ENCODE data around the gene SMARCD1.

Gene SMARCD1

DNA sequence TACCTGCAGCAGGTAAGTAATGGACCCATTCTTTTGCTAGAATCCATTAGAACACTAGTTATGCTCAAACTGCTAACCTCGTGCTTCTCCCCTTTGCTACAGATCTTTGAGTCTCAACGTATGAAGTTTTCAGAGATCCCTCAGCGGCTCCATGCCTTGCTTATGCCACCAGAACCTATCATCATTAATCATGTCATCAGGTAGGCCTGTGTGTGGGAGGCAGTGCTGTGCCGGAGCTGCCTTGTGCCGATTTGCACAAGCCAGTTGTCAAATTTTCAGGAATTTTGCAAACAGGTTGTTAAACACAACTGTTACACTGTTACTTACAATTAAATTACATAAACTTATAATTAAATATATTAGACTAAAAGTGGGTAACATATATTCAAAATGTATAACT lies 5.2 kb downstream of the SMARCD1 start:
- Mint-ChIP-seq H3K36me3 (ENCODE audit: low read depth) (peaks cover 91% of the 10 kb centered on the region), H3K27ac (no peak overlapping the region), H3K4me1 (ENCODE audit: low read depth) (peaks cover 28% of the 10 kb centered on the region), H3K4me3 (no peak overlapping the region), H3K27me3 (no peaks in the 10 kb centered on the region), H3K9me3 (no peaks in the 10 kb centered on the region)
- intact Hi-C loops (cut with micrococcal nuclease) = no loop called here

- Mint-ChIP-seq H3K27me3 (no peaks in the 10 kb centered on the region), H3K4me3 (no peak overlapping the region), H3K4me1 (ENCODE audit: low read depth) (peaks cover 6% of the 10 kb centered on the region), H3K27ac (no peak overlapping the region), H3K9me3 (no peaks in the 10 kb centered on the region), H3K36me3 (ENCODE audit: low read depth) (peaks cover 89% of the 10 kb centered on the region)
- intact Hi-C loops (cut with micrococcal nuclease) = no loop called here
These were observed 12.8 kb downstream of the SMARCD1 start for GRCh38 chr12:50097952-50098351.

GRCh38 chr12:50099302-50100008 lies 14.3 kb downstream of the SMARCD1 start:
- peaks cover 74% of the 10 kb centered on the region for H3K36me3 Mint-ChIP-seq (ENCODE audit: low read depth)
- H3K4me3 Mint-ChIP-seq = no peak overlapping the region
- intact Hi-C loops (cut with micrococcal nuclease) = no loop called here

GRCh38 chr12:50100561-50100960 lies 15.4 kb downstream of the SMARCD1 start:
- Mint-ChIP-seq H3K4me3 (no peak overlapping the region), H3K4me1 (ENCODE audit: low read depth) (peaks cover 8% of the 10 kb centered on the region), H3K27me3 (peaks cover 7% of the 10 kb centered on the region), H3K27ac (peak overlapping the region; percentile 21), H3K36me3 (ENCODE audit: low read depth) (peaks cover 63% of the 10 kb centered on the region), H3K9me3 (no peaks in the 10 kb centered on the region)
- intact Hi-C loops (cut with micrococcal nuclease) = no loop called here

More at GRCh38 chr12:50099302-50100008, 14.3 kb downstream of the SMARCD1 start:
- no peak overlapping the region for H3K27ac Mint-ChIP-seq
- H3K4me1 Mint-ChIP-seq (ENCODE audit: low read depth) = peaks cover 8% of the 10 kb centered on the region
- H3K9me3 Mint-ChIP-seq = no peaks in the 10 kb centered on the region
- H3K27me3 Mint-ChIP-seq = peaks cover 4% of the 10 kb centered on the region

- H3K4me3 Mint-ChIP-seq = no peak overlapping the region
- H3K36me3 Mint-ChIP-seq (ENCODE audit: low read depth) = peaks cover 52% of the 10 kb centered on the region
- no peaks in the 10 kb centered on the region for H3K9me3 Mint-ChIP-seq
- H3K27me3 Mint-ChIP-seq = peaks cover 10% of the 10 kb centered on the region
- no peak overlapping the region for H3K27ac Mint-ChIP-seq
- peaks cover 8% of the 10 kb centered on the region for H3K4me1 Mint-ChIP-seq (ENCODE audit: low read depth)
- intact Hi-C loops (cut with micrococcal nuclease) = no loop called here
These were observed 16.5 kb downstream of the SMARCD1 start for GRCh38 chr12:50101663-50102062.

DNA sequence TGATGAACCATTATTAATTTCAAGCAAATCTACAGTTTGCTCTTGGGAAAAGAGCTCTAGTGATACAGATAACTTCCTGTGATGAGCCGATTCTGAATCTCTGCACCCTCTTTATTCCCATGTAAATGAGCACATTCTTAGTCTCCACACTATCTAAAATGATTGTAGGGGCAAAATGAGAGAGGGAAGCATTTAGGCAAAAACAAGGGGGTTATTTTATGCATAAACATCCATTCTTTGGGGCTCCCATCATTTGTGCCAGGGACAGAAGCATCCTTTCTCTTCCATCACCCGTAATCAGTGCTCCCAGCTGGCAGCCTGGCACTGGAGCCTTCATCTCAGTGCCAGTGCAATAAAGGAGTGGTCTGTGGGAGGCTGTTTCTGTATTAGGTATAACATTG lies 17.0 kb downstream of the SMARCD1 start:
- Mint-ChIP-seq H3K9me3 (no peaks in the 10 kb centered on the region), H3K4me1 (ENCODE audit: low read depth) (peaks cover 8% of the 10 kb centered on the region), H3K27me3 (peaks cover 10% of the 10 kb centered on the region), H3K36me3 (ENCODE audit: low read depth) (peaks cover 47% of the 10 kb centered on the region), H3K4me3 (no peak overlapping the region), H3K27ac (no peak overlapping the region)
- intact Hi-C loops (cut with micrococcal nuclease) = no loop called here

DNA sequence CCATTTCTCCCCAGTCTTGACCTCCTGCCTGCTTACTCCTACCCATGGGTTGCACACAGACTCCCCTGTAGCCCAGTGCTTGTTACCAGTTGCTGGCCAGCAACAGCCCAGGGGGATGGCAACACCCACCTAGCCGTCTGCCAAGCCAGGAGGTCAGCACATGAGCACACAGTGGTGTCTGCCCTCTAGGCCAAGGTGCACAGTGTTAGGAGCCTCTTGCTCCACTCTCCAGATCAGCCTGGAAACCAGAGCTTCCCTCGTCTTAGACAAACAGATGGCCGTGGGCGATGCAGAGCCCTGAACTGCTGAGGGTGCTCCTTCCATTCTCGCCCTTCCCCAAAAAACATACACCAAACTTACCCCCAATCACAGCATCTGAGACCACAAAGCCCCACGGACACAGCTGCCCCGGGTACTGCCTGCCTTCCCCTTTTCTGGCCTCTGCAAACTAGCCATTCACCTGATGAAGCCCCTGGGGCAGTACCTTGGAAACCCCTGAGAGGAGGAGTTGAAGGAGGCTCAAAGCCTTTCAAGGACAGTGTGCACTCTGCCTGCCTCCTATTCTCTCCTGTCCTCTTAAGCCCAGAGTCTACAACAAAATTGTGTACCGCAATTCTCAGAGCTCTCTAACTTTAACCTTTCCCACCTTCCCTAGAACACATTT lies 17.6 kb downstream of the SMARCD1 start:
- H3K4me1 Mint-ChIP-seq (ENCODE audit: low read depth) = peaks cover 8% of the 10 kb centered on the region
- H3K9me3 Mint-ChIP-seq = no peaks in the 10 kb centered on the region
- H3K36me3 Mint-ChIP-seq (ENCODE audit: low read depth) = peaks cover 41% of the 10 kb centered on the region
- H3K27me3 Mint-ChIP-seq = peaks cover 10% of the 10 kb centered on the region
- H3K27ac Mint-ChIP-seq = no peak overlapping the region
- intact Hi-C loops (cut with micrococcal nuclease) = no loop called here
- H3K4me3 Mint-ChIP-seq = no peak overlapping the region

- intact Hi-C loops (cut with micrococcal nuclease) = no loop called here
- H3K4me1 Mint-ChIP-seq (ENCODE audit: low read depth) = peaks cover 8% of the 10 kb centered on the region
- no peaks in the 10 kb centered on the region for H3K9me3 Mint-ChIP-seq
- H3K4me3 Mint-ChIP-seq = no peak overlapping the region
- peaks cover 35% of the 10 kb centered on the region for H3K36me3 Mint-ChIP-seq (ENCODE audit: low read depth)
- H3K27ac Mint-ChIP-seq = no peak overlapping the region
- H3K27me3 Mint-ChIP-seq = peaks cover 10% of the 10 kb centered on the region
These were observed 18.2 kb downstream of the SMARCD1 start for GRCh38 chr12:50103351-50103750.

DNA sequence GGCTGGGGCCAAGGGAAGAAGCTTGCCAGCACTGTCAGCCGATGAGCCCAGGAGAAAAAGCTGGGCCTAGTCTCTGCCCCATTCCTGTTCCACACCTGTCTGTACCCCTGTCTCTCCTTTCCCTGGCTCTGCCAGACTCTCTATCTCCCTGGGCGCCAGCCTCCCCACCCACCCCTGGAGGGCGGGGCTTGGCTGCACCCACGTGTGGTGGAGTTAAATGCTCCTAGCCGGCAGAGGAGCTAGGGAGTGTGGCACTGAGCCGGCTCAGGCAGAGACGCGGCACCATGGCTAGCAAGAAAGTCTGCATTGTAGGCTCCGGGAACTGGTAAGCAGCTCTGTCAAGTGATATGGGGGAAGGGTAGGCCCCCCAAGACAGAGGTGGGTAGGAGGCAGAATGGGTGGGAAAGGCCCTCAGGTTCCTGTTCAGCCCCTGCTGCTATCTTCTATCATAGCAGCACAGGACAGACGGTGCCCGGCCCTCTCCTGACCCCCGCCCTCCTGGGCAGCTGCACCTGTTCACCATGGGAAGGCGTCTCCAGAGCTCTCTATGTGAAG lies 18.7 kb downstream of the SMARCD1 start, which contains the start of gene GPD1:
Gene GPD1, plus strand, starts transcription at position 242 of the 555 bp plus-strand sequence. Its CDS starts 43 bp downstream, at position 285.
- Mint-ChIP-seq H3K9me3 (no peaks in the 10 kb centered on the region), H3K4me3 (no peak within 1 kb of the TSS), H3K36me3 (ENCODE audit: low read depth) (peaks cover 30% of the 10 kb centered on the region), H3K4me1 (ENCODE audit: low read depth) (peaks cover 8% of the 10 kb centered on the region), H3K27ac (peak within 1 kb of the TSS; percentile 12), H3K27me3 (peaks cover 10% of the 10 kb centered on the region)
- intact Hi-C loops (cut with micrococcal nuclease) = no loop called here

- Mint-ChIP-seq H3K27me3 (peaks cover 10% of the 10 kb centered on the region), H3K4me1 (ENCODE audit: low read depth) (peaks cover 8% of the 10 kb centered on the region), H3K4me3 (no peak overlapping the region), H3K27ac (peak overlapping the region; percentile 12), H3K36me3 (ENCODE audit: low read depth) (peaks cover 22% of the 10 kb centered on the region), H3K9me3 (no peaks in the 10 kb centered on the region)
- intact Hi-C loops (cut with micrococcal nuclease) = no loop called here
These were observed 19.6 kb downstream of the SMARCD1 start for GRCh38 chr12:50104417-50105366.

DNA sequence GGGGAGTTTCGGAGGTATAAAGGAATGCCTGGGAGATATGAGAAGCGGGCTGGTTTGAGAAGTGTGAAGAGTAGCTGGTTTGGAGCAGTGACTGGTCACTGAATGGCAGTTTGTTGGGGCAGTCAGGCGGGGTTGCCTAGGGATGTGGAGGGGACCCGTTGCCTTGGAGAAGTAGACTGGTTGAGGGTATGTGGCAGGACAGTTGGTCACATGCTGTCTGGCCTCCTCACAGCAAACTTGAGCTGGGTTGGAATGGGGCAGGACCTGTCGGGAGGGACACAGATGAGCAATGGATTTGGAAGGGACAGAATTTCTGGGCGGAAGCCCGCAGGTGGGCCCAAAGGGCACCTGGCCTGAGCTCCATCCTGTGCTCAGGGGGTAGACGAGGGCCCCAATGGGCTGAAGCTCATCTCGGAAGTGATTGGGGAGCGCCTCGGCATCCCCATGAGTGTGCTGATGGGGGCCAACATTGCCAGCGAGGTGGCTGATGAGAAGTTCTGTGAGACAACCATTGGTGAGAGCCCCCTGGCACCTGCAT lies 20.8 kb downstream of the SMARCD1 start:
- Mint-ChIP-seq H3K4me3 (no peak overlapping the region), H3K4me1 (ENCODE audit: low read depth) (peaks cover 18% of the 10 kb centered on the region), H3K27me3 (peaks cover 10% of the 10 kb centered on the region), H3K9me3 (no peaks in the 10 kb centered on the region), H3K36me3 (ENCODE audit: low read depth) (peaks cover 10% of the 10 kb centered on the region), H3K27ac (no peak overlapping the region)
- intact Hi-C loops (cut with micrococcal nuclease) = no loop called here

DNA sequence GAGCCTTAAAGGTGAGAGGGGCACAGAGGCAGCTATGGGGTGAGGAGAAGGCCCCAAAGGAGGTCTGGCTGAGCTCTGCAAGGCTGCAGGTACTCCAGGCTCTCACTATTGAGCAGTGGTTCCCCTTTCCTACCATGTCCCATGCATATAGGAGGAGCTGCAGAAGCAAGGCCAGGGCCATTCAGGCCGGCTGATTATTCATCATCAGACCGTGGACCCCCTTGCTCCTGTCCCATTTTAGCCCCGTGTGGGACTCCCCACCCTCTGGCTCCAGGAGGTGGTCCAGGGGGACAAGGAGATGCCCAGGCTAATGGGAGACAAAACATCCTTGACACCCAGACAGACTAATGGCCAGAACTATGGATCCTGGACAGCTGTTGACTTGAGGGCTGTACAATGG lies 21.8 kb downstream of the SMARCD1 start:
- no peak overlapping the region for H3K27ac Mint-ChIP-seq
- no peaks in the 10 kb centered on the region for H3K9me3 Mint-ChIP-seq
- H3K27me3 Mint-ChIP-seq = peaks cover 10% of the 10 kb centered on the region
- H3K4me1 Mint-ChIP-seq (ENCODE audit: low read depth) = peaks cover 25% of the 10 kb centered on the region
- H3K36me3 Mint-ChIP-seq (ENCODE audit: low read depth) = peaks cover 1% of the 10 kb centered on the region
- H3K4me3 Mint-ChIP-seq = no peak overlapping the region
- intact Hi-C loops (cut with micrococcal nuclease) = no loop called here

DNA sequence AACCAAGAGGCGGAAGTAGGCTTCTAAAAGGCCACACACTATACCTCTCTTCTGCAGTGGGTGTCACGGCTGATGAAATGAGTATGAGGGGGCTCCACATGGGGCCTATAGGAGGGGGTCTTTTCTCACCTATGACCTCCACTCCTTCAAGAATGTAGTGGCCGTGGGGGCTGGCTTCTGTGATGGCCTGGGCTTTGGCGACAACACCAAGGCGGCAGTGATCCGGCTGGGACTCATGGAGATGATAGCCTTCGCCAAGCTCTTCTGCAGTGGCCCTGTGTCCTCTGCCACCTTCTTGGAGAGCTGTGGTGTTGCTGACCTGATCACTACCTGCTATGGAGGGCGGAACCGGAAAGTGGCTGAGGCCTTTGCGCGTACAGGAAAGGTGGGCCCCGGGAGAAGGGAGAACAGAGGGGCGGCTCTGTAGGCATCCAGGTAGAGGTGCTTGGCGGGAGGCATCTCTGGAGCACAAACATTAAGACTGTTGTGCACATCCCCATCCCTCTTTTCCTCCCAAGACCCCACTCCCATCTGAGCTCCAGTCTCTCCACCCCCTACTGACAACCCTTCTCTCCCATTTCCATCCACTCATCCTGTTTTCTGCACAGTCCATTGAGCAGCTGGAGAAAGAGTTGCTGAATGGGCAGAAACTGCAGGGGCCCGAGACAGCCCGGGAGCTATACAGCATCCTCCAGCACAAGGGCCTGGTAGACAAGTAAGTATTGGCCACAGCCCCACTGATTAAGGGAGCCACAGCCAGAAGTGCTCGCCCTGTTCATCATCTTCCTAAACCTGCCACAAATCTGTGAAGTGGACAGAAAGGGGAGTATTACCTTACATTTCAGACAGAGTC lies 22.5 kb downstream of the SMARCD1 start:
- intact Hi-C loops (cut with micrococcal nuclease) = no loop called here
- no peak overlapping the region for H3K27ac Mint-ChIP-seq
- H3K36me3 Mint-ChIP-seq (ENCODE audit: low read depth) = peaks cover 7% of the 10 kb centered on the region
- no peaks in the 10 kb centered on the region for H3K9me3 Mint-ChIP-seq
- peaks cover 10% of the 10 kb centered on the region for H3K27me3 Mint-ChIP-seq
- peaks cover 22% of the 10 kb centered on the region for H3K4me1 Mint-ChIP-seq (ENCODE audit: low read depth)
- no peak overlapping the region for H3K4me3 Mint-ChIP-seq
